ENCODE results near the gene LPP. TPM values are rescaled to one million over a fixed set of nuclear protein-coding genes. Genes with fewer than 3 reads are reported as not detected.
A peak's percentile ranks its signal among the peaks of the same experiment; 100 is the strongest.

Gene LPP
- total RNA-seq, 2 donors from 2014 or later, result 1,568 to 1,607 TPM

- DNase-seq (ENCODE audit: low spot score), result no peak
- Histone ChIP-seq H3K27me3 (replicated peaks; ENCODE audit: insufficient read depth) (no peaks in the 10 kb centered on the region), H3K4me1 (ENCODE audit: control insufficient read depth in 1 of 2, low read depth in 2 of 2) (peaks cover 4 to 7% of the 10 kb centered on the region in 2 donors), H3K4me3 (no peak overlapping the region), H3K27ac (no peak overlapping the region), H3K36me3 (no peaks in the 10 kb centered on the region), H3K9me3 (no peaks in the 10 kb centered on the region)
- no peak for TF ChIP-seq CTCF (IDR thresholded peaks at IDR 0.05)
- no peak for ATAC-seq (ENCODE audit: insufficient number of reproducible peaks, low FRiP score, low read depth)
These were observed 393.1 kb downstream of the LPP start for GRCh38 chr3:188546835-188547670.

DNA sequence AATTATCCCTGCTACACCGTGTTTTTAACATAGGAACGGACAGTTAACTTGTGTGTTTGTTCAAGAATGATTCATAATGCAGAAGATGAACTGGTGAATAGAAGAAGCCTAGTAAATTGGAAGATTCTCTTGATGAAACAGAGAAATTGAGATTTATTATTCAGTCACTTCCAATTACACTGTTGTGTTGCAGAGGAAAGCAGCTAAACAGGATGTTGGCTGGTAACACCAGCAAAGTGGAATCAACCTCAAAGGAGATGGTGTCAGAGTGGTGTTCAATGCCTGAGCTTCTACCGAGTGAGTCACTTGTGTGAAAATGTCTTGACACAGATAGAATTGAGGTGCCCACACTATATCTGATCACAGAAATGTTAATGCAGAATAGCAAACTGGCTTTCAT is 399.6 kb downstream of the LPP start:
- H3K36me3 ChIP-seq, result no peaks in the 10 kb centered on the region
- ATAC-seq (ENCODE audit: insufficient number of reproducible peaks, low FRiP score, low read depth) (no peak), DNase-seq (ENCODE audit: low spot score) (no peak)
- no peaks in the 10 kb centered on the region for H3K27me3 ChIP-seq (replicated peaks; ENCODE audit: insufficient read depth)
- H3K27ac ChIP-seq, result no peak overlapping the region
- peaks cover 24 to 46% of the 10 kb centered on the region in 2 donors for H3K4me1 ChIP-seq (ENCODE audit: control insufficient read depth in 1 of 2, low read depth in 2 of 2)
- no peaks in the 10 kb centered on the region for H3K9me3 ChIP-seq
- H3K4me3 ChIP-seq, result no peak overlapping the region
- no peak for TF ChIP-seq CTCF (IDR thresholded peaks at IDR 0.05)

- Histone ChIP-seq H3K27ac (no peak overlapping the region), H3K4me1 (ENCODE audit: control insufficient read depth in 1 of 2, low read depth in 2 of 2) (peaks cover 31 to 53% of the 10 kb centered on the region in 2 donors), H3K4me3 (no peak overlapping the region), H3K27me3 (replicated peaks; ENCODE audit: insufficient read depth) (no peaks in the 10 kb centered on the region), H3K9me3 (no peaks in the 10 kb centered on the region), H3K36me3 (no peaks in the 10 kb centered on the region)
- DNase-seq (ENCODE audit: low spot score) (no peak), ATAC-seq (ENCODE audit: insufficient number of reproducible peaks, low FRiP score, low read depth) (no peak)
- TF ChIP-seq CTCF (IDR thresholded peaks at IDR 0.05), result no peak
These were observed 400.4 kb downstream of the LPP start for GRCh38 chr3:188554404-188554803.

DNA sequence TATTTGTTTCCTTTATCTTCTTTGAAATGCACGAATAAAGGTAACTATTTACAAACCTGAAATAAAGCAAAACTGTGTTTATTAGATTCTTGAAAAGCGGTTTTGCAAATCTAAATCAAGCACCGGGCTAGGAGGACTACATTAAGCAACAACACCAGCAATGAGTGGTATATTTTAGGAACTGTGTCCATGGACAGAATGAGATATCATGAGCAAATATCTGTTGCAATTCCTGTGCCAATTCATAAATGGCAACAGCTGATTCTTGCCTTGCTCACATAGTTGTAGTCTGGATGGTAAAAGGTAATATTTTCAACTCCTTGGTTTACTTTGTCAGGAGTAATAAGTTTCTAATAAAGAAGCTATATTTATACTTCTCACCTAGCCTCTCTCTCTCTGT is 403.3 kb downstream of the LPP start:
- Histone ChIP-seq H3K27me3 (replicated peaks; ENCODE audit: insufficient read depth) (no peaks in the 10 kb centered on the region), H3K4me1 (ENCODE audit: control insufficient read depth in 1 of 2, low read depth in 2 of 2) (peaks cover 34 to 60% of the 10 kb centered on the region in 2 donors), H3K4me3 (no peak overlapping the region), H3K36me3 (no peaks in the 10 kb centered on the region), H3K9me3 (no peaks in the 10 kb centered on the region), H3K27ac (no peak overlapping the region)
- TF ChIP-seq CTCF (IDR thresholded peaks at IDR 0.05), result no peak
- no peak for DNase-seq (ENCODE audit: low spot score)
- ATAC-seq (ENCODE audit: insufficient number of reproducible peaks, low FRiP score, low read depth), result no peak

GRCh38 chr3:188558343-188559071 is 404.6 kb downstream of the LPP start:
- Histone ChIP-seq H3K4me1 (ENCODE audit: control insufficient read depth in 1 of 2, low read depth in 2 of 2) (peaks cover 34 to 58% of the 10 kb centered on the region in 2 donors), H3K27ac (peak overlapping the region in 1 of 2 donors; percentile 46), H3K9me3 (no peaks in the 10 kb centered on the region), H3K27me3 (replicated peaks; ENCODE audit: insufficient read depth) (no peaks in the 10 kb centered on the region), H3K36me3 (no peaks in the 10 kb centered on the region), H3K4me3 (no peak overlapping the region)
- TF ChIP-seq CTCF (IDR thresholded peaks at IDR 0.05), result no peak
- DNase-seq (ENCODE audit: low spot score), result no peak
- no peak for ATAC-seq (ENCODE audit: insufficient number of reproducible peaks, low FRiP score, low read depth)
